DOHH2 (cell line): ENCODE measurements around the gene EPG5.

Experiments used
- H3F3A ChIP-seq: fragments of 200-600 bp; sonication (generic), shearing (Covaris generic); 2 replicates; pipeline ENCODE4 v1.6.0; 2016; ENCODE audit warnings: antibody characterized with exemption, mild to moderate bottlenecking; ENCODE audit not compliant: control insufficient read depth, insufficient read depth
- H3K27ac ChIP-seq: fragments of 200-600 bp; sonication (generic); 2 replicates; pipeline ENCODE4 v1.5.1; 2014; ENCODE audit warnings: low read depth, mild to moderate bottlenecking, low read length, moderate library complexity
- H3K27me3 ChIP-seq: fragments of 200-600 bp; sonication (generic); 2 replicates; pipeline ENCODE4 v1.6.1; 2014; ENCODE audit warnings: mild to moderate bottlenecking, low read length, mixed read lengths; ENCODE audit not compliant: control insufficient read depth
- H3K36me3 ChIP-seq: fragments of 200-600 bp; sonication (generic); 2 replicates; pipeline ENCODE4 v1.6.1; 2014; ENCODE audit warnings: mild to moderate bottlenecking, low read length, moderate library complexity, mixed read lengths; ENCODE audit not compliant: control insufficient read depth
- H3K4me1 ChIP-seq: fragments of 200-600 bp; sonication (generic); 2 replicates; pipeline ENCODE4 v1.6.1; 2014; ENCODE audit warnings: mild to moderate bottlenecking, low read length, mixed read lengths; ENCODE audit not compliant: control insufficient read depth
- H3K4me2 ChIP-seq: fragments of 200-600 bp; sonication (generic); 2 replicates; pipeline ENCODE4 v1.6.0; 2014; ENCODE audit warnings: mild to moderate bottlenecking, low read length, moderate library complexity
- H3K4me3 ChIP-seq: fragments of 200-600 bp; sonication (generic); 2 replicates; pipeline ENCODE4 v1.5.1; 2014; ENCODE audit warnings: mild to moderate bottlenecking, low read length, mixed read lengths
- H3K79me2 ChIP-seq: fragments of 200-600 bp; sonication (generic); 2 replicates; pipeline ENCODE4 v1.6.1; 2014; ENCODE audit warnings: mild to moderate bottlenecking, low read length, mixed read lengths; ENCODE audit not compliant: control insufficient read depth
- H3K9me2 ChIP-seq: fragments of 200-600 bp; sonication (generic); replicated peaks from 2 replicates; pipeline ENCODE4 v1.6.1; 2014; ENCODE audit warnings: mild to moderate bottlenecking, low read length, mixed read lengths; ENCODE audit not compliant: control insufficient read depth
- H3K9me3 ChIP-seq: fragments of 200-600 bp; sonication (generic); 2 replicates; pipeline ENCODE4 v1.6.1; 2014; ENCODE audit warnings: antibody characterized with exemption, low read length, mixed read lengths; ENCODE audit not compliant: control insufficient read depth, insufficient read depth
- H4K20me1 ChIP-seq: fragments of 200-600 bp; sonication (generic); 2 replicates; pipeline ENCODE4 v1.6.0; 2014; ENCODE audit warnings: low read depth, mild to moderate bottlenecking, antibody characterized with exemption, low read length, moderate library complexity; ENCODE audit not compliant: control insufficient read depth, insufficient read depth
- CTCF ChIP-seq: fragments of 200-600 bp; sonication (generic); IDR thresholded peaks from one replicate; pipeline ENCODE4 v1.5.1; 2014; ENCODE audit warnings: antibody characterized with exemption, mild to moderate bottlenecking, low read depth, low read length; ENCODE audit not compliant: poor library complexity, severe bottlenecking
- EZH2phosphoT487 ChIP-seq: fragments of 200-600 bp; sonication (generic); IDR thresholded peaks from 2 replicates; pipeline ENCODE4 v1.6.1; 2017; ENCODE audit warnings: borderline replicate concordance, mild to moderate bottlenecking, antibody characterized with exemption, low read length, moderate library complexity, mixed read lengths

EPG5 gene

DNA sequence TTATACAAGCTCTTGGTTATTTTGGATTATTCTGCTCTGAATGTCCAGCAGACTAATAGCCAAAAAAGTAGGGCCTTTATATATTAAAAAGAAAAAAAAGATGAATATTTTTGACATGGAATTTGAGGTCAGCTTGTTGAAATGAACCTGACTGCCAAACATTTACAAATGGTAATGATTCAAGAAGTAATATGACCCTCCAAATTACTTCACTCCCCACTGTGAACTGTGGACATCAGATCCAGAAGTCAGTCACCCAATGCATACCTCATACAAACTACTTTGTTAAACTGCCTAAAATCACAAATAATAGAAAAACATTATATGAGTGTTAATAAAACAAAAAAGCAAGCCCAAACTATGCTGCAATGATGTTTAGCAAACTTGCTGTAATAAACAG, 10.0 kb downstream of the EPG5 start:
- Histone ChIP-seq H3K36me3 (peaks cover 27% of the 10 kb centered on the region), H3K9me2 (no peaks in the 10 kb centered on the region), H3K4me3 (no peak overlapping the region), H3K4me1 (no peaks in the 10 kb centered on the region), H3F3A (no peaks in the 10 kb centered on the region), H3K9me3 (no peaks in the 10 kb centered on the region), H3K79me2 (peaks cover 15% of the 10 kb centered on the region), H3K4me2 (no peak overlapping the region), H3K27ac (no peak overlapping the region), H4K20me1 (no peaks in the 10 kb centered on the region), H3K27me3 (no peaks in the 10 kb centered on the region)
- TF ChIP-seq EZH2phosphoT487, result no peak
- TF ChIP-seq CTCF, result no peak

DNA sequence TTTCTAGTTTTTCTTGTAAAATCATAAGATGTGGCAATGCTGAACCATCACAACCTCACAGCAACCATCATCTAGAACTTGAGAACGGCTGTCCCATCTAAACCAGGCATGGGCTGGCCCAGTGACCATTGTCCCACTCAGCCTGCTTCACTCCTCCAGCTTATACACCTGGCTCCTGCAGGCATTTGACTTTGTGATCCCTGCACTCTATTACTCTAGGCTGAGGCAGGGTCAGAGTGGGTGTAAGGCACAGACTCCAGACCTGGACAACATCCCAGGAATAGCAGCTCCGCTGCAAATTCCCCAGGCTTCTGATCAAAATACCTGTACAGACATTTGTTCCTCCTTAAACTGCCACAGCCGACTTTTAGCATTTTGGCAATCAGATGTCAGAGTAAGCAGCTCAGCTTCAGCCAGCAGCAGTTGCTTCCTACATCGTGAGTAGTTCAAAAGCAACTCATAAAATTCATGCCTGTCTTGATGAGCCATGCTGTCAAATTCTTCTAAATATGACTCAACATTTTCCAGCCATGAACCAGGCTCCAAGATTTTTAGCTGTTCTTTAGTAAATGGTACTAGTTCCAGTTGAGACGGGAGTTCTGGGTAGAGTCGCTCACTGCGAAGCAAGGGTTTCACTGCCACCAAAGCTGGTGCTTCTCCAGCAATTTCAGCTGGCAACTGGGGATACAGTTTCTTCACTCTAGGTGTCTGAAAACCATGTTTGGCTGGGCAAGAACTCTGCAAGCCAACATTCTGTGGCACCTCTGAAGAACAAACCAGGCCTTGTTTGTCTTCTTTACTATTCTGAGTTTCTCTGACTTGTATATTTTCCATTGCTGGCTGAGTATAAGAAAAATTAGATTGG, 12.8 kb downstream of the EPG5 start:
- no peaks in the 10 kb centered on the region for H3F3A ChIP-seq
- no peaks in the 10 kb centered on the region for H4K20me1 ChIP-seq
- no peaks in the 10 kb centered on the region for H3K9me3 ChIP-seq
- TF ChIP-seq EZH2phosphoT487 (no peak), CTCF (no peak)
- no peak overlapping the region for H3K4me3 ChIP-seq
- no peak overlapping the region for H3K27ac ChIP-seq
- H3K4me2 ChIP-seq, result no peak overlapping the region
- peaks cover 7% of the 10 kb centered on the region for H3K79me2 ChIP-seq
- H3K27me3 ChIP-seq, result no peaks in the 10 kb centered on the region
- no peaks in the 10 kb centered on the region for H3K4me1 ChIP-seq
- H3K9me2 ChIP-seq, result no peaks in the 10 kb centered on the region
- peaks cover 34% of the 10 kb centered on the region for H3K36me3 ChIP-seq

GRCh38 chr18:45951016-45951714, 16.0 kb downstream of the EPG5 start:
- H3K27ac ChIP-seq, result no peak overlapping the region
- no peaks in the 10 kb centered on the region for H3K4me1 ChIP-seq
- H3K4me3 ChIP-seq, result no peak overlapping the region
- no peaks in the 10 kb centered on the region for H3K9me2 ChIP-seq
- no peaks in the 10 kb centered on the region for H4K20me1 ChIP-seq
- no peaks in the 10 kb centered on the region for H3F3A ChIP-seq
- H3K36me3 ChIP-seq, result peaks cover 53% of the 10 kb centered on the region
- H3K79me2 ChIP-seq, result no peaks in the 10 kb centered on the region
- H3K4me2 ChIP-seq, result no peak overlapping the region
- H3K9me3 ChIP-seq, result no peaks in the 10 kb centered on the region
- TF ChIP-seq EZH2phosphoT487 (no peak), CTCF (no peak)
- no peaks in the 10 kb centered on the region for H3K27me3 ChIP-seq
